K562 (cell line): ENCODE results near the gene LMAN2. TPM values are rescaled to one million over a fixed set of nuclear protein-coding genes. Genes with fewer than 3 reads are reported as not detected.

ENCODE experiments used
- E2F3 ChIP-seq: fragments of 250-450 bp; sonication (Bioruptor Pico); IDR thresholded peaks from 2 replicates; pipeline ENCODE4 v1.4.0; 2020; ENCODE audit warnings: mild to moderate bottlenecking
- ETV5 ChIP-seq: sonication (generic); formaldehyde crosslinking; IDR thresholded peaks from 2 replicates; pipeline ENCODE4 v1.4.0; 2020; ENCODE audit warnings: low read depth, mild to moderate bottlenecking, missing genetic modification reagents
- HMGXB4 ChIP-seq: sonication (generic); formaldehyde crosslinking; IDR thresholded peaks from 2 replicates; pipeline ENCODE4 v1.8.1; 2023; ENCODE audit warnings: mild to moderate bottlenecking, missing genetic modification reagents
- JUND ChIP-seq, 2 experiments: IDR thresholded peaks; 2 replicates in 1 of 2; 3 replicates in 1 of 2; pipeline ENCODE4 v1.6.1; 2011; ENCODE audit warnings: borderline replicate concordance in 2 of 2, low read depth in 2 of 2, low read length in 2 of 2, improper control_type of control experiment in 1 of 2, missing biosample characterization in 1 of 2, missing genetic modification characterization in 1 of 2, missing genetic modification reagents in 1 of 2
- KHSRP ChIP-seq: fragments of 450-650 bp; IDR thresholded peaks from 2 replicates; pipeline ENCODE4 v1.6.1; 2017
- NFIX ChIP-seq: fragments of 250-450 bp; sonication (Bioruptor Pico); IDR thresholded peaks from 2 replicates; pipeline ENCODE4 v1.4.0; 2020; ENCODE audit warnings: low read depth, mild to moderate bottlenecking, moderate library complexity
- OTX1 ChIP-seq: fragments of 450-650 bp; formaldehyde crosslinking; IDR thresholded peaks from 2 replicates; pipeline ENCODE4 v1.4.0; 2022; ENCODE audit warnings: mild to moderate bottlenecking
- PURB ChIP-seq: sonication (generic); formaldehyde crosslinking; IDR thresholded peaks from 2 replicates; pipeline ENCODE4 v1.9.0; 2021; ENCODE audit warnings: low read depth, mild to moderate bottlenecking, missing genetic modification reagents
- SIN3B ChIP-seq: fragments of 450-650 bp; IDR thresholded peaks from 2 replicates; pipeline ENCODE4 v1.6.1; 2017; ENCODE audit warnings: low read depth, mild to moderate bottlenecking, moderate library complexity
- SRSF1 ChIP-seq: fragments of 200-400 bp; formaldehyde crosslinking; IDR thresholded peaks from 2 replicates; pipeline ENCODE4 v1.6.1; 2017; ENCODE audit warnings: mild to moderate bottlenecking, low read depth, low read length, moderate library complexity
- USF1 ChIP-seq: sonication (generic); formaldehyde crosslinking; IDR thresholded peaks from 2 replicates; pipeline ENCODE4 v1.9.0; 2022; ENCODE audit warnings: mild to moderate bottlenecking, missing genetic modification reagents
- ZBTB11 ChIP-seq, 3 experiments: fragments of 200-800 bp in 1 of 3; fragments of 250-450 bp in 1 of 3; fragments of 450-650 bp in 1 of 3; sonication (Bioruptor Pico) in 1 of 3; sonication (Bioruptor generic) in 1 of 3; formaldehyde crosslinking in 1 of 3; IDR thresholded peaks; 2 replicates each; pipeline versions ENCODE4 v1.6.1 to v1.8.0; 2016 to 2022; ENCODE audit warnings: mild to moderate bottlenecking in 2 of 3, missing genetic modification characterization in 2 of 3, missing compliant biosample characterization in 1 of 3, moderate library complexity in 1 of 3
- ZBTB26 ChIP-seq: fragments of 450-650 bp; formaldehyde crosslinking; IDR thresholded peaks from 2 replicates; pipeline ENCODE4 v1.4.0; 2022; ENCODE audit warnings: missing genetic modification characterization
- ZBTB5 ChIP-seq: fragments of 450-650 bp; IDR thresholded peaks from 2 replicates; pipeline ENCODE4 v1.6.1; 2017; ENCODE audit warnings: antibody characterized with exemption
- ZNF133 ChIP-seq: fragments of 250-450 bp; sonication (Bioruptor Pico); IDR thresholded peaks from 2 replicates; pipeline ENCODE4 v1.4.0; 2020; ENCODE audit warnings: mild to moderate bottlenecking
- ZNF224 ChIP-seq: sonication (generic); formaldehyde crosslinking; IDR thresholded peaks from 2 replicates; pipeline ENCODE4 v1.8.0; 2022; ENCODE audit warnings: mild to moderate bottlenecking, missing genetic modification reagents
- polyA plus RNA-seq, 8 experiments: library from polyadenylated mRNA; depleted of rRNA in 4 of 8; stranded (reverse) in 5 of 8; unstranded in 3 of 8; fragments of >200 nt; fragmentation: Nextera tagmentation in 2 of 8; fragmentation: Illumina TruSeq in 1 of 8; extraction: Ambion mirVana in 2 of 8; extraction: Trizol in 1 of 8; gene quantifications; 2 replicates each; pipeline versions ENCODE4 v1.2.1 to v1.2.3, GENCODE V29; 2011 to 2014; ENCODE audit warnings: inconsistent platforms in 1 of 8, missing spikeins in 1 of 8
- total RNA-seq, 7 experiments: library from RNA; depleted of rRNA in 6 of 7; stranded (reverse); fragments of >200 nt in 6 of 7; fragmentation: Illumina TruSeq in 2 of 7; extraction: Trizol in 2 of 7; gene quantifications; 2 replicates each; pipeline versions ENCODE4 v1.2.1 to v1.2.3, GENCODE V29; 2011 to 2021; ENCODE audit warnings: low replicate concordance in 1 of 7

Gene LMAN2
- total and polyA plus RNA-seq, 9 of the 15 experiments (the other 6 are each of a cell fraction or from before 2014, with no cell fraction given) = 2.7 to 254 (median 136) TPM

GRCh38 chr5:177351392-177352329, at the start of gene LMAN2 (continued):
- TF ChIP-seq PURB (CRISPR knock-in tag) (no peak), ZNF224 (CRISPR knock-in tag) (no peak), ZBTB11 (CRISPR knock-in tag; IDR thresholded peaks at IDR 0.05) (peak; percentile 95 to 99 (median 98)), OTX1 (peak; percentile 67; the same call in 1 of the 2 replicates), HMGXB4 (peak; percentile 49; the same call in 1 of the 2 replicates), ZNF133 (CRISPR knock-in tag) (no peak), KHSRP (0 out of 2 replicates have a peak, but pooled peaks have one; percentile 15), NFIX (CRISPR knock-in tag) (no peak), ZBTB26 (CRISPR knock-in tag) (peak; percentile 61; the same call in 1 of the 2 replicates), USF1 (CRISPR knock-in tag) (no peak; the same call in 1 of the 2 replicates), SRSF1 (no peak), E2F3 (CRISPR knock-in tag) (no peak), ZBTB5 (no peak), SIN3B (peak; percentile 98), JUND (IDR thresholded peaks at IDR 0.05; ENCODE audit: borderline replicate concordance, low read depth, low read length) (peak; percentile 48), JUND (tag; IDR thresholded peaks at IDR 0.05; ENCODE audit: borderline replicate concordance, low read depth, low read length) (peak; percentile 20; the same call in 1 of the 3 replicates), ETV5 (peak; percentile 71)
